Natural killer cell (primary cell): Measurements from ENCODE around the gene SMPD1. TPM values are rescaled to one million over a fixed set of nuclear protein-coding genes. Genes with fewer than 3 reads are reported as not detected.

Experiments used
- ATAC-seq, 3 donors: fragments of 150-1000 bp in 2 of 3; fragments of 200-7000 bp in 1 of 3; cut with Tn5 transposase; 1 replicate in 1 of 3; 2 replicates in 2 of 3; pipeline ENCODE4 v1.10.0; 2021; ENCODE audit warnings: mild to moderate bottlenecking in 2 of 3, moderate library complexity in 2 of 3
- DNase-seq, 2 donors: peaks; one replicate each; pipeline versions ENCODE4 v3.0.0 to v3.0.0-alpha.2; 2013 to 2021; ENCODE audit warnings: mixed read lengths in 1 of 2
- H3K27ac ChIP-seq: one replicate; pipeline ENCODE4 v1.5.1; 2013; ENCODE audit warnings: mild to moderate bottlenecking, low read length
- H3K27me3 ChIP-seq: one replicate; pipeline ENCODE4 v1.6.1; 2013; ENCODE audit warnings: low read length; ENCODE audit not compliant: control insufficient read depth, insufficient read depth
- H3K36me3 ChIP-seq: one replicate; pipeline ENCODE4 v1.6.1; 2013; ENCODE audit warnings: low read length; ENCODE audit not compliant: control insufficient read depth, insufficient read depth
- H3K4me1 ChIP-seq: one replicate; pipeline ENCODE4 v1.6.1; 2013; ENCODE audit warnings: low read length; ENCODE audit not compliant: control insufficient read depth, insufficient read depth
- H3K4me3 ChIP-seq: one replicate; pipeline ENCODE4 v1.5.1; 2013; ENCODE audit warnings: low read length
- H3K9me3 ChIP-seq: one replicate; pipeline ENCODE4 v1.6.1; 2013; ENCODE audit warnings: low read length; ENCODE audit not compliant: control insufficient read depth, insufficient read depth
- H3K27ac Mint-ChIP-seq, 2 donors: one replicate each; pipeline ENCODE4 v1.8.0; 2022; ENCODE audit warnings: mild to moderate bottlenecking in 2 of 2, mixed read lengths in 2 of 2, moderate library complexity in 1 of 2
- H3K27me3 Mint-ChIP-seq, 2 donors: one replicate each; pipeline ENCODE4 v1.8.0; 2022; ENCODE audit warnings: low read depth in 2 of 2, mixed read lengths in 2 of 2
- H3K36me3 Mint-ChIP-seq: one replicate; pipeline ENCODE4 v1.8.0; 2022; ENCODE audit warnings: mixed read lengths
- H3K4me1 Mint-ChIP-seq, 2 donors: one replicate each; pipeline ENCODE4 v1.8.0; 2022; ENCODE audit warnings: mixed read lengths in 2 of 2
- H3K4me3 Mint-ChIP-seq: one replicate; pipeline ENCODE4 v1.8.0; 2022; ENCODE audit warnings: mild to moderate bottlenecking, moderate library complexity, mixed read lengths
- H3K9me3 Mint-ChIP-seq, 2 donors: one replicate each; pipeline ENCODE4 v1.8.0; 2022; ENCODE audit warnings: mixed read lengths in 2 of 2
- CTCF ChIP-seq: fragments of 200-600 bp; IDR thresholded peaks from one replicate; pipeline ENCODE4 v1.8.0; 2022; ENCODE audit warnings: antibody characterized with exemption
- WGBS: methylation state at CpG from one replicate; pipeline ENCODE4 v1.1.7; 2013; ENCODE audit warnings: missing lambda C conversion rate; ENCODE audit not compliant: insufficient coverage; 5-methylcytosine and 5-hydroxymethylcytosine counted together
- intact Hi-C: fragments of 100-400 bp; cut with micrococcal nuclease; formaldehyde crosslinking; loops from one replicate; pipeline ENCODE4 v1.14.2; 2022
- total RNA-seq, 4 donors: library from RNA; stranded (reverse); fragments of 120-200 nt in 1 of 4; gene quantifications; one replicate each; pipeline versions ENCODE4 v1.2.3 to v1.2.4, GENCODE V29; 2013 to 2022

Gene SMPD1
- total RNA-seq, 3 donors from 2014 or later (not counting 1 experiment from before 2014, with no cell fraction given) = 52.7 to 63.3 (median 56.1) TPM

DNA sequence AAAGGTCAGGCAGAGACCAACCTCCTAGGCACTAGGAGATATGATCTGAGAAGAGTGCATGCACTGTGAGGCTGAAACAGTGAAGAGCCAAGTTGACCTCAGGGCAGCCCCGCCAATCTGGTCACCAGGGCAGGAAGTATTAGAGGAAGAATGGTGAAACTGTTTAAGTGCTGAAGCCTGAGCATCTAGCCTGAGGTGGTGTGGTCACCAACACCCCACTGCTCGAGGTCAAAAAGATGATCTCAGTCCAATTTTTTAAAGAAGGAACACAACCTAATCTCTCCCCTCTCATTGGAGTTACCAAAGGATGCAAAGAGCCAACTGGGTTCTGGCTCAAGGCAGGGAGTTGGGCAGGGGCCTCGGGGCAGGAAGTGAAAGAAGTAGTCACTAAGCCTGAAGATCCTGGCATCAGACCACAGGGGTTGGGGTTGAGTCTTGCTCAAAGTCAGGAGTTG is 24.6 kb downstream of the SMPD1 start:
- Histone ChIP-seq H3K27me3 (no peaks in the 10 kb centered on the region), H3K4me3 (no peak overlapping the region), H3K4me1 (peaks cover 33% of the 10 kb centered on the region), H3K9me3 (no peaks in the 10 kb centered on the region), H3K36me3 (peaks cover 6% of the 10 kb centered on the region), H3K27ac (peak overlapping the region; percentile 49)
- 24% methylated on average over 2 of the region's 3 CpGs for WGBS
- Mint-ChIP-seq H3K27me3 (no peaks in the 10 kb centered on the region), H3K27ac (no peak overlapping the region), H3K36me3 (no peaks in the 10 kb centered on the region), H3K9me3 (no peaks in the 10 kb centered on the region), H3K4me1 (peaks cover 8 to 10% of the 10 kb centered on the region in 2 donors), H3K4me3 (no peak overlapping the region)
- ATAC-seq (peak; percentile 8 to 40 (median 28)), DNase-seq (peak in 1 of 2 donors; percentile 36)
- no peak for TF ChIP-seq CTCF
- intact Hi-C loops = no loop called here

DNA sequence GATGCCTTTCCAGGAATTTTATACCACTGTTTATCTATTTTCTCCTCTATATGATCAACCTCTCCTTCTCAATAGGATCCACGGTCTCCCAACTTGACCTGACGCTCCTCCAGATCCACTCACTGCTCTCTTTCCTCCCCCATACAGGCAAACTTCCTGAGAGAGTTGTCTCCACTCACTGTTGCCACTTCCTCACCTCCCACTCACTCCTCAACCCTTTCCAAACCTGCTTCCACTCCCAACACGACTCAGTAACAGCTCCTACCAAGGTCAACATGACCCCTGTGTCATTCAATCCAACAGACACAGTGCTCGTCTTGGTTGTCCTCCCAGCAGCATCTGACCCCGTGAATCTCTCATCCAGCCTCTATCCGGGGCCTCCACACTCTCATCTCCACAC is 25.5 kb downstream of the SMPD1 start:
- no peak overlapping the region for H3K27ac Mint-ChIP-seq
- peak overlapping the region; percentile 49 for H3K27ac ChIP-seq
- H3K27me3 ChIP-seq = no peaks in the 10 kb centered on the region
- H3K9me3 ChIP-seq = no peaks in the 10 kb centered on the region
- TF ChIP-seq CTCF = no peak
- H3K27me3 Mint-ChIP-seq = peaks cover 1 to 3% of the 10 kb centered on the region in 2 donors
- no peak overlapping the region for H3K4me3 ChIP-seq
- no peaks in the 10 kb centered on the region for H3K36me3 ChIP-seq
- H3K36me3 Mint-ChIP-seq = no peaks in the 10 kb centered on the region
- no peaks in the 10 kb centered on the region for H3K9me3 Mint-ChIP-seq
- ATAC-seq (no peak), DNase-seq (no peak)
- intact Hi-C loops = no loop called here
- peaks cover 34% of the 10 kb centered on the region for H3K4me1 ChIP-seq
- H3K4me3 Mint-ChIP-seq = no peak overlapping the region
- H3K4me1 Mint-ChIP-seq = peaks cover 8 to 10% of the 10 kb centered on the region in 2 donors
- WGBS = 92% methylated on average over 6 of the region's 6 CpGs

DNA sequence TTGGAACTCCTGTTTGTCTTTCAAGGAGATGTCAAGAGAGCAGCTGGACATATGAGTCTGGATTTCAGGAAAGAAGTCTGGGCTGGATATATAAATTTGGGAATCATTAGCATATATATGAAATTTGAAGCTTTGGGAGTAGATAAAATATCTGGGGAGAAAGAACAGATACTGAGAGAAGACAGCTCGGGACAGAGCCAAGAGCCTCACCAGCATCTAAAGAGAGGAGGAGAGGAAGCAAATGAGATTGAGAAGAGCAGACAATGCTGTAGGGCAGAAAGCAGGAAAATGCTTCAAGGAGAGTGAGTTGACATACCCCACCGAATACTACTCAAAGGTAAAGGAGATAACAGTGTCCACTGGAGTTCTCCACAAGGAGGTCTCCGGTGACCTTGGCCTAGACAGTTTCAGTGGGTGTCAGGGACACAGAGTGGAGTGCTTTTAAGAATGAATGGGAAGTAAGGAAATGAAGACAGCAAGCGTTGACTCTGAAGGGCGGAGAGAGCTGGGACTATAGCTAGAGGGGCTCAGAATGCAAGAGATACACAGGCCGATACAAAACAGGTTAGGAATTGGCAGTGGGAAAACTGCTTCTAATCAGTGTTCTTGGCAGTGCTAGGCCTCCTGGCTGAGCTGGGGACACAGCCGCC is 27.8 kb downstream of the SMPD1 start:
- Histone ChIP-seq H3K9me3 (no peaks in the 10 kb centered on the region), H3K27ac (peak overlapping the region; percentile 29), H3K4me3 (peak overlapping the region; percentile 46), H3K36me3 (no peaks in the 10 kb centered on the region), H3K27me3 (peaks cover 3% of the 10 kb centered on the region), H3K4me1 (peaks cover 34% of the 10 kb centered on the region)
- DNase-seq (peak in 1 of 2 donors; percentile 38), ATAC-seq (no peak)
- intact Hi-C loops = loop anchor here (2.0 kb wide), 1 partner anchor 27 kb away; the partner anchor contains the start of gene SMPD1
- WGBS = 71% methylated on average over 7 of the region's 7 CpGs
- Mint-ChIP-seq H3K4me3 (no peak overlapping the region), H3K4me1 (peaks cover 5 to 7% of the 10 kb centered on the region in 2 donors), H3K9me3 (no peaks in the 10 kb centered on the region), H3K27me3 (peaks cover 8 to 20% of the 10 kb centered on the region in 2 donors), H3K27ac (no peak overlapping the region), H3K36me3 (no peaks in the 10 kb centered on the region)
- no peak for TF ChIP-seq CTCF
